Bronchial epithelial cell (primary cell): ENCODE results near the gene TCF25. TPM values are rescaled to one million over a fixed set of nuclear protein-coding genes. Genes with fewer than 3 reads are reported as not detected.
"Not testable (repeated sequence)": the region's sequence is repeated elsewhere in the genome, so short reads cannot be mapped to it uniquely, and the experiment has no call there.

Experiments used
- DNase-seq: peaks from one replicate; pipeline ENCODE4 v3.0.0-alpha.2; 2010; ENCODE audit warnings: low read depth
- FAIRE-seq: peaks from 2 replicates; lab custom pipeline; 2011; peaks lifted over from hg19 to GRCh38; lab: Jason Lieb, UNC
- H3K27me3 ChIP-seq: 2 replicates; pipeline ENCODE4 v1.5.1; 2011; ENCODE audit warnings: low read length; ENCODE audit not compliant: control insufficient read depth, insufficient read depth
- H3K36me3 ChIP-seq: 2 replicates; pipeline ENCODE4 v1.5.1; 2011; ENCODE audit warnings: low read length; ENCODE audit not compliant: control insufficient read depth, insufficient read depth
- H3K4me3 ChIP-seq: 2 replicates; pipeline ENCODE4 v1.5.1; 2011; ENCODE audit warnings: mild to moderate bottlenecking, low read depth, low read length, control low read depth
- CTCF ChIP-seq: IDR thresholded peaks from 2 replicates; pipeline ENCODE4 v1.5.1; 2011; ENCODE audit warnings: mild to moderate bottlenecking, moderate library complexity, low read length, control low read depth, inconsistent platforms; ENCODE audit not compliant: insufficient read depth, severe bottlenecking
- total RNA-seq: library from RNA; depleted of rRNA; stranded (reverse); fragments of >200 nt; gene quantifications from 2 replicates; pipeline ENCODE4 v1.2.1, GENCODE V29; 2014

The TCF25 gene
- total RNA-seq, 1 donor from 2014 or later = 69.5 TPM

DNA sequence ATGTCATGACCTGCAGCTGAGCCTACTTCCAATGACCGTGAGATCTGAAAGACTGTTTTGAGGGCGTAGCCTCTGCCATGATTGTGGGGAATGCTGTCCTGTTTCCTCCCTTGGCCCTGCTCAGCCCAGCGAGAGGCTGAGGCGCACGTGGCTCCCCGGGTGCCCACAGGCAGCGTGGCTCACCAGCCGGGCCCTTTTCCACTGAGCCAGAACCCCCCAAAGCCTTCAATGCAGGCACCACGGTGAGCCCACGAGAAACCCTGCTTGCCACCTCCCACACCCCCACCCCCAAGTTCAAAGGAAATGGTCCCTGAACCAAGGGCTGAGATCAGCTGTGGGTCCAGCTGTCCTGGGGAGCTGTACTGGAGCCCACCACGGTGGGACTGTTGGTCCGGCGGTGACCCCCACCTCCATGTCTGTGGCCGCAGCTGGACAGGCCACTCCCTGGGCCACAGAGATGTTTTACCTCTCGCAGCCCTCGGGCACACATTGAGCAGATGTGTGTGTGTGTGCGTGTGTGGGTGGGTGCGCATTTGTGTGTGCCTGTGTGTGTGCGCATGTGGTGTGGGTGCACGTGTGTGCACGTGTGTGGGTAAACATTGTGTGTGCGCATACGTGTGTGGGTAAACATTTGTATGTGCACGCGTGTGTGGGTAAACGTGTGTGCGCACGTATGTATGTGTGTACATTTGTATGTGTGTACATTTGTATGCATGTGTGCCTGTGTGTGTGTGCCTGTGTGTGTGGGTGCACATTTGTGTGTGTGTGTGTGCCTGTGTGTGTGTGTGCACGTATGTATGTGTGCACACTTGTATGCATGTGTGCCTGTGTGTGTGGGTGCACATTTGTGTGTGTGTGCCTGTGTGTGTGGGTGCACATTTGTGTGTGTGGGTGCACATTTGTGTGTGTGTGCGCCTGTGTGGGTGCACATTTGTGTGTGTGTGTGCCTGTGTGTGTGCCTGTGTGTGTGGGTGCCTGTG lies 40.3 kb downstream of the TCF25 start:
- Histone ChIP-seq H3K36me3 (peaks cover 14% of the 10 kb centered on the region), H3K4me3 (no peak overlapping the region), H3K27me3 (no peaks in the 10 kb centered on the region)
- FAIRE-seq (peak; percentile 95), DNase-seq (no peak)
- no peak for TF ChIP-seq CTCF

DNA sequence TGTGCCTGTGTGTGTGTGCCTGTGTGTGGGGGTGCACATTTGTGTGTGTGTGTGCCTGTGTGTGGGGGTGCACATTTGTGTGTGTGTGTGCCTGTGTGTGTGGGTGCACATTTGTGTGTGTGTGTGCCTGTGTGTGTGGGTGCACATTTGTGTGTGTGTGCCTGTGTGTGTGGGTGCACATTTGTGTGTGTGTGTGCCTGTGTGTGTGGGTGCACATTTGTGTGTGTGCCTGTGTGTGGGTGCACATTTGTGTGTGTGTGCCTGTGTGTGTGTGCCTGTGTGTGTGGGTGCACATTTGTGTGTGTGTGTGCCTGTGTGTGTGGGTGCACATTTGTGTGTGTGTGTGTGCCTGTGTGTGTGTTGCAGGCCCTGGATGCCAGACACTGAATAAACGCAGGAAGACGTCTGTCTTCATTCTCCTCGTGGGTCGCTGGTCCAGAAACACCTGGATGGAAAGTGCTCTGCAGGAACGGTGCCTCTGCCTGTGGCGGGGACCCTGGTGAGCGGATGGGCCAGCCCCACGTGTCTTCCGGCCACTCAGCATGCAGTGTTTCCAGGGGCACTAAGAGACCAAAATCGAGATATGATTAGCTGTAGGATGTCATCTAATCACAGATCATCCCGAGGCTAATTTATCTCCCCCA lies 41.4 kb downstream of the TCF25 start:
- not testable (repeated sequence) for H3K27me3 ChIP-seq, DNase-seq, FAIRE-seq, H3K4me3 ChIP-seq
- peaks cover 12% of the 10 kb centered on the region for H3K36me3 ChIP-seq

GRCh38 chr16:89915303-89916232 lies 42.2 kb downstream of the TCF25 start:
- H3K27me3 ChIP-seq = no peaks in the 10 kb centered on the region
- no peak for DNase-seq
- no peak for FAIRE-seq
- peaks cover 9% of the 10 kb centered on the region for H3K36me3 ChIP-seq
- no peak overlapping the region for H3K4me3 ChIP-seq
- TF ChIP-seq CTCF = no peak

DNA sequence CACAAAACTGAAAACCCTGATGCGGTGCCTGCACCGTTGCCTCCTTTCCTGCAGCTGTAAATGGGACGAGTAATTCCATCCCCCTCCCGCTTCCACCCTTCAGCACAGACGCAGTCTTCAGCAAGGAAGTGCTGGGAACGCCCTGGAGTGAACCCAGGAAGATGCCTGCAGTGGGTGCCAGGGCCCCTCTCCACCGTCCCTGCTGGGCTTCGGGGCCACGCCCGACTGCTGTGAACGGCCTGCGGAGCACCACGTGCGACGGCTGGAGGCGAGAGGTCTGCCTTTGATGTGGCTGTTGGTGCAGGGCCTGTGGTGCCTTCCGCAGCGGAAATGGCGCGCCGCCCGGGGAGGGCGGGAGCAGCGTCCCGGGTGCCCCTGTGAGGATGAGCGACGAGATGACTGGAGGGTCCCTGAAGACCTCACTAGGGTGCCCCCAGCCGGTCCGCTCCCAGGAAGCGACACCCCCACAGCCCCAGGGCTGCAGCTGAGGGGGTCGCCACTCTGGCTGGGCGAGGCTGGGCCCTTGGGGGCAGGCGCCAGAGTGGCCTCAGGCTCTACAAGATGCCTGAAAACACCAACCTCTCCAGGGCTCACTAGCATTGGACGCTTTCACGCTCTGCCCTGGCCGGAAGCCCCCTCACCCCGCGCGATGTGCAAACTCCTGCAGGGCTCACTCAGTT lies 44.5 kb downstream of the TCF25 start:
- DNase-seq = peak; percentile 78
- Histone ChIP-seq H3K36me3 (peaks cover 2% of the 10 kb centered on the region), H3K27me3 (no peaks in the 10 kb centered on the region), H3K4me3 (peak overlapping the region; percentile 27)
- no peak for TF ChIP-seq CTCF
- FAIRE-seq = no peak

DNA sequence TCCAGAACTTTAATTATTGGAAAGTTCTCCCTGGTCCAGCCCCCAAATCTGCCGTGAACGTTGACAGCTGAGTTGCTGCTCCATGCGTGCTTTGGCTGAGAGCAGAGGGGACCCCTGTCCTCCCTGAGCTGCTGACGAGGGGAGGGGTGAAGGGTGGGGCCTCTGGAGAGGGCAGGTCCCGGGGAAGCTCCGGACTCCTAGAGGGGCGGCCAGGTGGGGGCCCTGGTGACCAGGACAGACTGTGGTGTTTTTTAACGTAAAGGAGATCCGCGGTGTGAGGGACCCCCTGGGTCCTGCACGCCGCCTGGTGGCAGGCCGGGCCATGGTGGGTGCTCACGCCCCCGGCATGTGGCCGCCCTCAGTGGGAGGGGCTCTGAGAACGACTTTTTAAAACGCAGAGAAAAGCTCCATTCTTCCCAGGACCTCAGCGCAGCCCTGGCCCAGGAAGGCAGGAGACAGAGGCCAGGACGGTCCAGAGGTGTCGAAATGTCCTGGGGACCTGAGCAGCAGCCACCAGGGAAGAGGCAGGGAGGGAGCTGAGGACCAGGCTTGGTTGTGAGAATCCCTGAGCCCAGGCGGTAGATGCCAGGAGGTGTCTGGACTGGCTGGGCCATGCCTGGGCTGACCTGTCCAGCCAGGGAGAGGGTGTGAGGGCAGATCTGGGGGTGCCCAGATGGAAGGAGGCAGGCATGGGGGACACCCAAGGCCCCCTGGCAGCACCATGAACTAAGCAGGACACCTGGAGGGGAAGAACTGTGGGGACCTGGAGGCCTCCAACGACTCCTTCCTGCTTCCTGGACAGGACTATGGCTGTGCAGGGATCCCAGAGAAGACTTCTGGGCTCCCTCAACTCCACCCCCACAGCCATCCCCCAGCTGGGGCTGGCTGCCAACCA lies 45.3 kb downstream of the TCF25 start, which contains the start of gene MC1R:
MC1R (plus strand) TSS at position 410 of the 895 bp plus-strand sequence; CDS start at position 807, 397 bp downstream.
- peak within 1 kb of the TSS; percentile 27 for H3K4me3 ChIP-seq
- TF ChIP-seq CTCF = peak; percentile 42
- FAIRE-seq (no peak), DNase-seq (no peak)
- no peaks in the 10 kb centered on the region for H3K36me3 ChIP-seq
- no peaks in the 10 kb centered on the region for H3K27me3 ChIP-seq
